Endothelial cell (in vitro differentiated cells): ENCODE data around the gene HBD. TPM values are rescaled to one million over a fixed set of nuclear protein-coding genes. Genes with fewer than 3 reads are reported as not detected.

Experiments used
- DNase-seq: peaks from one replicate; pipeline ENCODE4 v3.0.0; 2021; ENCODE audit warnings: low spot score
- H3K27ac Mint-ChIP-seq: one replicate; pipeline ENCODE4 v1.8.0; 2021; ENCODE audit warnings: mixed read lengths, inconsistent platforms; ENCODE audit not compliant: unreplicated experiment
- H3K27me3 Mint-ChIP-seq: one replicate; pipeline ENCODE4 v1.8.0; 2021; ENCODE audit warnings: mild to moderate bottlenecking, moderate library complexity, mixed read lengths, inconsistent platforms; ENCODE audit not compliant: unreplicated experiment
- H3K36me3 Mint-ChIP-seq: one replicate; pipeline ENCODE4 v1.8.0; 2021; ENCODE audit warnings: mild to moderate bottlenecking, low read depth, mixed read lengths, inconsistent platforms; ENCODE audit not compliant: unreplicated experiment
- H3K4me1 Mint-ChIP-seq: one replicate; pipeline ENCODE4 v1.8.0; 2021; ENCODE audit warnings: mild to moderate bottlenecking, mixed read lengths, inconsistent platforms; ENCODE audit not compliant: unreplicated experiment
- H3K4me3 Mint-ChIP-seq: one replicate; pipeline ENCODE4 v1.8.0; 2021; ENCODE audit warnings: mild to moderate bottlenecking, mixed read lengths, inconsistent platforms; ENCODE audit not compliant: unreplicated experiment
- H3K9me3 Mint-ChIP-seq: one replicate; pipeline ENCODE4 v1.8.0; 2021; ENCODE audit warnings: mixed read lengths, inconsistent platforms; ENCODE audit not compliant: unreplicated experiment
- CTCF ChIP-seq: fragments of 200-600 bp; sonication (generic); IDR thresholded peaks from one replicate; pipeline ENCODE4 v1.5.0; 2021; ENCODE audit warnings: antibody characterized with exemption; ENCODE audit not compliant: unreplicated experiment
- total RNA-seq: library from RNA; stranded (reverse); fragmentation: NEBNext Ultra II Directional; extraction: Animal tissue kit (Norgen Biotek cat#: 25700); gene quantifications from one replicate; pipeline ENCODE4 v1.2.1, GENCODE V29; 2021; ENCODE audit not compliant: unreplicated experiment

The HBD gene
- total RNA-seq, 1 donor from 2014 or later: not detected

GRCh38 chr11:5275369-5276110 lies 41.3 kb upstream of the HBD start:
- no peak overlapping the region for H3K4me3 Mint-ChIP-seq
- no peaks in the 10 kb centered on the region for H3K27me3 Mint-ChIP-seq

GRCh38 chr11:5274395-5274794 lies 40.1 kb upstream of the HBD start:
- Mint-ChIP-seq H3K27me3 (no peaks in the 10 kb centered on the region), H3K4me1 (no peaks in the 10 kb centered on the region), H3K4me3 (no peak overlapping the region), H3K36me3 (no peaks in the 10 kb centered on the region), H3K9me3 (no peaks in the 10 kb centered on the region), H3K27ac (no peak overlapping the region)
- no peak for TF ChIP-seq CTCF
- no peak for DNase-seq

More at GRCh38 chr11:5275369-5276110, 41.3 kb upstream of the HBD start:
- Mint-ChIP-seq H3K4me1 (peaks cover 5% of the 10 kb centered on the region), H3K36me3 (no peaks in the 10 kb centered on the region), H3K27ac (no peak overlapping the region), H3K9me3 (no peaks in the 10 kb centered on the region)
- no peak for DNase-seq
- TF ChIP-seq CTCF: no peak

GRCh38 chr11:5272395-5273017 lies 38.2 kb upstream of the HBD start:
- DNase-seq: no peak
- H3K36me3 Mint-ChIP-seq: no peaks in the 10 kb centered on the region
- H3K27me3 Mint-ChIP-seq: no peaks in the 10 kb centered on the region
- no peak overlapping the region for H3K4me3 Mint-ChIP-seq
- H3K4me1 Mint-ChIP-seq: no peaks in the 10 kb centered on the region
- no peak overlapping the region for H3K27ac Mint-ChIP-seq
- no peaks in the 10 kb centered on the region for H3K9me3 Mint-ChIP-seq
- no peak for TF ChIP-seq CTCF

GRCh38 chr11:5269715-5270147 lies 35.4 kb upstream of the HBD start, which contains the start of gene HBE1:
Gene HBE1, minus strand, starts transcription at chr11:5269945. Its CDS starts 55 bp downstream, at chr11:5269890.
- no peak within 1 kb of the TSS for H3K4me3 Mint-ChIP-seq
- H3K27me3 Mint-ChIP-seq: no peaks in the 10 kb centered on the region
- no peaks in the 10 kb centered on the region for H3K4me1 Mint-ChIP-seq
- H3K9me3 Mint-ChIP-seq: no peaks in the 10 kb centered on the region
- no peaks in the 10 kb centered on the region for H3K36me3 Mint-ChIP-seq
- no peak within 1 kb of the TSS for H3K27ac Mint-ChIP-seq
- DNase-seq: no peak
- no peak for TF ChIP-seq CTCF

- Mint-ChIP-seq H3K27me3 (no peaks in the 10 kb centered on the region), H3K4me3 (no peak overlapping the region), H3K27ac (no peak overlapping the region), H3K4me1 (no peaks in the 10 kb centered on the region), H3K9me3 (no peaks in the 10 kb centered on the region), H3K36me3 (no peaks in the 10 kb centered on the region)
- TF ChIP-seq CTCF: no peak
- DNase-seq: no peak
These were observed 32.8 kb upstream of the HBD start for GRCh38 chr11:5267033-5267563.
